Measurements from ENCODE around the gene TMEM238.
"Not testable (repeated sequence)": the region's sequence is repeated elsewhere in the genome, so short reads cannot be mapped to it uniquely, and the experiment has no call there.

TMEM238 gene

DNA sequence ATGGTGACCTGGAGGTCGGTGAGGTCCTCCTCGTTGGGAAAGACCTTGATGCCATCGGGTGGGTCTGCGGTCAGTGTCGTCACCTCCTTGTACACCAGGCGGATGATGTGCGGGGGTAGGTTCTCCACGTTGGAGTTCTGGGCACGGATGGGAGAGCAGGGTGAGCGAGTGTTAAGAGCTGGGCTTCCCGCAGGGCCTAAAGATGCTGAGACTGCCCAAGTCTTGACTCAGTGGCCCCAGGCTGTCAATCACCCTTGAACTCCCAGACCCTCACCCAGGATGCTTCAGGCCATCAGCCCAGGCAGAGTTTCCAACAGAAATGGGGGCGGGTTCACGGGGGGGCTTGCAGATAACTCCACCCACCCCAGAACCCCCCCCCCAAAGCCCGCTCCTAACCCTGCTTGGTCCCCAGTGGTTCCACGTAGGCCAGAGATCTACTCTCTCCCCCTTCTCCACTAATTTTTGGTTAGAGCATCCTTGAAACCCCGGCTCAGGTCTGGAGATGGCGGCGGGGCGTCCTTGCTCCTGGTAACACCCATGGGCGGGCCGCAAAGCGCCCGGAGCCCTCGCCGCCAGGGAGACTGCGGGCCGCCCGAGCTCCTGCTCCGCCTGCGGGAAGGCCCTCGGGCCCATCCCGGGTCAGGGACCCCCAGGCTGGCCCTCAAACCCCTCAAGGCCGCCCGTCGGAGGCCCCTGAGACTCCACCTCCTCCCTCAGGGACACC, 22.9 kb upstream of the TMEM238 start:
- TF ChIP-seq Cebpa-rat (IDR thresholded peaks at IDR 0.05), result no peak
- peak overlapping the region; percentile 89 to 100 (median 98) for H3K4me3 ChIP-seq
- peak overlapping the region; percentile 91 to 99 (median 96) for H3K27ac ChIP-seq
- H3K4me1 ChIP-seq, result peaks cover 40 to 56% (median 54%) of the 10 kb centered on the region in 10 experiments
- no peaks in the 10 kb centered on the region for H3K27me3 ChIP-seq
- H4K20me1 ChIP-seq, result peaks cover 18 to 56% (median 50%) of the 10 kb centered on the region in 11 experiments; a peak in 21 of 22 replicates
- H3K9me3 ChIP-seq (replicated peaks in 1 of 11), result peaks cover 0 to 26% (median 17%) of the 10 kb centered on the region in 11 experiments; a peak in 15 of 22 replicates
- peak overlapping the region; percentile 92 to 100 (median 97) for H3K4me2 ChIP-seq
- H3K36me3 ChIP-seq, result peaks cover 33 to 49% (median 46%) of the 10 kb centered on the region in 11 experiments
- peak overlapping the region; percentile 97 to 100 (median 99) for H3K9ac ChIP-seq

DNA sequence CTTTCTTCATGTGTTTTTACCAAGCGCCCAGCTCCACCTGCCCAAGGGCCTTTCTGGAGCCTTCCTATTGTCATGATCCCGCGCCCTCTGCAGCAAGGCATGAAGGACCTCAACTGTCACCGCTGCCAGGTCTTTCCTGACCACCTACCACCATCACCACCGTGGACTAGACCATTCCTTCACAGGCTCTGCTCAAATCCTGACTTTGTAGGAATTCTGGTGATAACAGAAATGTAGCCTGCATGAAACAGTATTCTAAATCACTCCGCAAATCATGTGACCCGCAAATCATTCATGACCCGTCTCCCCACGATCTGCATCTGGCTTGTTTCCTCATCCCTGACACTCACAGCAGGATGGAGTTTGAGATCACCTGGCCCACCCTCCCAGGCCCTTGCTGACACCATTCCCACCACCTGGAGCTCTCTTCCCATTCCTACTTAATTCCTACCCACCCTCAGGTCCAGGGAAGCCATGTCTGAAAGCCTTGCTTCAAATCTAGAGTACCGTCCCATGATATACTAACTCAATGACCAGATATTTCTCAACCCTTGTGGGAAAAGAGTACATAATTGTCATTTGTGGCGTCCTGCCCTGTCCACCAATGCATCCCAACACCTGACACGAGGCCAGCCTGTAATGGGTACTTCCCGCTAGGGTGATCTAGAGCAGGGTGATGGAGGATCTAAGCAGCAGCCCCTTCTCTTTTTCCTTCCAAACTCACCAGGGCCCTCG, 22.2 kb upstream of the TMEM238 start:
- peak overlapping the region in 10 of 11 experiments; percentile 91 to 99 (median 96); a peak in 20 of 22 replicates for H3K27ac ChIP-seq
- peak overlapping the region; percentile 97 to 100 (median 99) for H3K9ac ChIP-seq
- H3K36me3 ChIP-seq, result peaks cover 39 to 56% (median 52%) of the 10 kb centered on the region in 11 experiments
- peaks cover 24 to 63% (median 57%) of the 10 kb centered on the region in 11 experiments; a peak in 21 of 22 replicates for H4K20me1 ChIP-seq
- peaks cover 0 to 26% (median 17%) of the 10 kb centered on the region in 11 experiments; a peak in 15 of 22 replicates for H3K9me3 ChIP-seq (replicated peaks in 1 of 11)
- no peak for TF ChIP-seq Cebpa-rat (IDR thresholded peaks at IDR 0.05)
- H3K4me2 ChIP-seq, result peak overlapping the region; percentile 92 to 100 (median 97)
- H3K4me3 ChIP-seq, result peak overlapping the region; percentile 89 to 100 (median 98)
- peaks cover 40 to 59% (median 56%) of the 10 kb centered on the region in 10 experiments for H3K4me1 ChIP-seq
- no peaks in the 10 kb centered on the region for H3K27me3 ChIP-seq

DNA sequence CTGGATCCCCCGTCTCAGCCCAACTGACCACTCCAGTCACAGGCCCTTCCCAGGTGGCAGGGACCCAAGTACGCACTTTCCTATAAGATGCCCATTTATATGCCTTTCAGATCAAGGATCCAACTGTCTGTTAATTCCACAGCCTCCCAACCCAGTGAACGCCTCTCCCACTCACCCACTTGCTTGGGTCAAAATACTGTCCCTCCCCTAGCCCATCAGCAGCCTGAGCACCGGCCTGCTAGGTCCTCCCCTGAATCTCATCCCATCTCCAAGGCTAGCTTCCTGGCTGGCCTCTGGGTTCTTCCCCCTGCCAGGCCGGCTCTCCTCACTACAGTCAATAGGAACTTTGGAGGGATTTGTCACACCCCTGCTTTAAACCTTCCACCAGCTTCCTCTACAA, 21.5 kb upstream of the TMEM238 start:
- Histone ChIP-seq H3K9ac (peak overlapping the region; percentile 97 to 100 (median 99)), H3K27ac (peak overlapping the region in 2 of 11 experiments; percentile 96 to 99; a peak in 3 of 22 replicates)

DNA sequence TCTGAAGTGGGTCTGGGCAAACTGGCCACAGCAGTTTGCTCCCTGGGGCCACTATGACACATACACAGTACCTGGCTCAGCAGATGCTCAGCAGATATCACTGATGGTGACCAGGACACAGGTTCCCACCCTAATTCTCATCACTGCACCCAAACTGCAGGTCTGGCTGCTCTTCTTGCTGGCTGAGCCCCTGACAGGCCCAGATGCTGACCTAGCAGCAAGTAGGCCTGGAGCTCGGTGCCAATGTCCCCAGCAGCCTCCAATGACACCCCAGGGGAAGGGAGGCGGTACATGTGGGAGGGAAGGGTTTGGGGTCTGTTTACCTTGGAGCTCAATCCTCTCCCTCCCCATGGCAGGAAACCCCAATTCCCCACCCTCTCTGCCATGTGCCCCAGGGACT, 18.4 kb upstream of the TMEM238 start:
- Histone ChIP-seq H3K4me1 (peaks cover 34 to 68% (median 54%) of the 10 kb centered on the region in 10 experiments), H3K36me3 (peaks cover 49 to 82% (median 73%) of the 10 kb centered on the region in 11 experiments), H3K27me3 (no peaks in the 10 kb centered on the region), H3K4me3 (0 out of 20 replicates have a peak overlapping the region, but pooled peaks of 1 of the 10 experiments have one; percentile 3), H3K9me3 (replicated peaks in 1 of 11) (no peaks in the 10 kb centered on the region), H4K20me1 (peaks cover 29 to 97% (median 85%) of the 10 kb centered on the region in 11 experiments; a peak in 21 of 22 replicates), H3K4me2 (peak overlapping the region in 10 of 11 experiments; percentile 37 to 100 (median 96); a peak in 16 of 22 replicates), H3K9ac (peak overlapping the region in 10 of 11 experiments; percentile 10 to 41 (median 33); a peak in 14 of 22 replicates), H3K27ac (no peak overlapping the region; a peak in 1 of 22 replicates)
- no peak for TF ChIP-seq Cebpa-rat (IDR thresholded peaks at IDR 0.05)

More for the DNA sequence above, 21.5 kb upstream of the TMEM238 start:
- H3K4me3 ChIP-seq, result peak overlapping the region; percentile 11 to 100 (median 98); a peak in 18 of 20 replicates
- peaks cover 40 to 59% (median 56%) of the 10 kb centered on the region in 10 experiments for H3K4me1 ChIP-seq
- H4K20me1 ChIP-seq, result peaks cover 24 to 69% (median 63%) of the 10 kb centered on the region in 11 experiments; a peak in 21 of 22 replicates
- peaks cover 0 to 22% (median 17%) of the 10 kb centered on the region in 11 experiments; a peak in 15 of 22 replicates for H3K9me3 ChIP-seq (replicated peaks in 1 of 11)
- H3K4me2 ChIP-seq, result peak overlapping the region; percentile 92 to 100 (median 97)
- H3K36me3 ChIP-seq, result peaks cover 43 to 62% (median 58%) of the 10 kb centered on the region in 11 experiments
- TF ChIP-seq Cebpa-rat (IDR thresholded peaks at IDR 0.05), result no peak
- H3K27me3 ChIP-seq, result no peaks in the 10 kb centered on the region

DNA sequence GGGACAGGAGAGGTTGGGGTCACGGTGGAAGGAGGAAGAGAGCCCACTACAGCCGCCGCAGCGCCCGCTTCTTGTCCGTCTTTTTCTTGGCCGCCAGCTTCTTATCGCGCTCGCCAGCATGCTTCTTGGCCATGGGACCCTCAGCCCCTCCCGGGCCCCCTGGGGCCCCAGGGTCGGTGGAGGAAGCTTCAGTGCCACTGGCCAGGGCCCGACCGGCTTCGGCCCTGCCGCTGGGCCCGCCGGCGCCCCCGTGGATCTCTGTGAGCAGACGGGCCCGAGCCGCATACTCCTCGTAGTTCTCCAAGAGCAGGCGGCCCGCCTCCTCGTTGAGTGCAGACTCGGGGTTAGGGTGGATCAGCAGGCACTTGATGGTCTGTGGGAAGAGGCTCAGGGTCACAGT, 17.3 kb upstream of the TMEM238 start:
- Histone ChIP-seq H3K4me1 (peaks cover 29 to 65% (median 51%) of the 10 kb centered on the region in 10 experiments), H3K36me3 (peaks cover 49 to 78% (median 69%) of the 10 kb centered on the region in 11 experiments), H4K20me1 (peaks cover 29 to 86% (median 78%) of the 10 kb centered on the region in 11 experiments; a peak in 21 of 22 replicates)
- H3K4me2 ChIP-seq; H3K9me3 ChIP-seq (replicated peaks in 1 of 11); H3K9ac ChIP-seq; H3K27me3 ChIP-seq; H3K4me3 ChIP-seq; H3K27ac ChIP-seq: not testable (repeated sequence)

DNA sequence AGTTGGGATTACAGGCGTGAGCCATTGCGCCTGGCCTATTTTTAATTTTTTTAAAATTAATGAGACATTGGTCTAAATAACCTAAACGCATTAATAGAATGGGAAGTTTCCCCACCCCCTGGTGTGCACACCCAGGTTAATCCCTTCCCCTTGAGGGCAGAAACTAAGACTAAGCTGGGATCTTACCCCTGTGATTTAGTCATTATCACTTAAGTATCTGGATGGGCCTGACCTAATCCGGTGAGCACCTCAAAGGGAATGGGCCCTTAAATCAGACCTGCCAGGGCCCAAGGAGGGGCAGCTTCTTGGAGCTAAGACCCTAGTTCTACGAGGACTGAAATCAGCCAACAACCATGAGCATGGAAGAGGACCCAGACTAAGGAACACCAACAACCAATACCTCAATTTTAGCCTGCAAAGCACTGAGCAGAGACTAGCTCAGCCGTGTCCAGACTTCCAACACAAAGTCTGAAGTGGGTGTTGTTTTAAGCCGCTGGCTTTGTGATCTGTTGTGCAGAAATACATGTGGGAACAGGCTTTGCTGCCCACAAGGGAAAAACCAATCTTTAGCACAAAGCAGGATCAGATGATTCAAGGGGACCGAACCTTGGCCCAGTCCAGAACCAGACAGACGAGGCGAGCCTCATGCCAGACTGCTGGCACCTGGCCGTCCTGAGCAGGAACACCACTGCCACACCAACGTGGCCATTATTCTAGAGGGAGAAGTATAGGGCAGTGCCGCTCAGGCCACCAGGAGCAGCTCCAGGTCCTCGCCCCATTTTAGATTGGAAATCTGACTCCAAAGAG, 16.4 kb upstream of the TMEM238 start:
- Histone ChIP-seq H3K36me3 (peaks cover 43 to 71% (median 60%) of the 10 kb centered on the region in 11 experiments), H3K4me2 (no peak overlapping the region), H3K27me3 (no peaks in the 10 kb centered on the region), H3K9me3 (replicated peaks in 1 of 11) (no peaks in the 10 kb centered on the region), H3K4me1 (peaks cover 20 to 56% (median 41%) of the 10 kb centered on the region in 10 experiments), H3K27ac (peak overlapping the region in 1 of 11 experiments; percentile 9; a peak in 1 of 22 replicates), H3K9ac (0 out of 22 replicates have a peak overlapping the region, but pooled peaks of 1 of the 11 experiments have one; percentile 24), H3K4me3 (no peak overlapping the region), H4K20me1 (peaks cover 28 to 83% (median 69%) of the 10 kb centered on the region in 11 experiments; a peak in 21 of 22 replicates)
- TF ChIP-seq Cebpa-rat (IDR thresholded peaks at IDR 0.05), result no peak

DNA sequence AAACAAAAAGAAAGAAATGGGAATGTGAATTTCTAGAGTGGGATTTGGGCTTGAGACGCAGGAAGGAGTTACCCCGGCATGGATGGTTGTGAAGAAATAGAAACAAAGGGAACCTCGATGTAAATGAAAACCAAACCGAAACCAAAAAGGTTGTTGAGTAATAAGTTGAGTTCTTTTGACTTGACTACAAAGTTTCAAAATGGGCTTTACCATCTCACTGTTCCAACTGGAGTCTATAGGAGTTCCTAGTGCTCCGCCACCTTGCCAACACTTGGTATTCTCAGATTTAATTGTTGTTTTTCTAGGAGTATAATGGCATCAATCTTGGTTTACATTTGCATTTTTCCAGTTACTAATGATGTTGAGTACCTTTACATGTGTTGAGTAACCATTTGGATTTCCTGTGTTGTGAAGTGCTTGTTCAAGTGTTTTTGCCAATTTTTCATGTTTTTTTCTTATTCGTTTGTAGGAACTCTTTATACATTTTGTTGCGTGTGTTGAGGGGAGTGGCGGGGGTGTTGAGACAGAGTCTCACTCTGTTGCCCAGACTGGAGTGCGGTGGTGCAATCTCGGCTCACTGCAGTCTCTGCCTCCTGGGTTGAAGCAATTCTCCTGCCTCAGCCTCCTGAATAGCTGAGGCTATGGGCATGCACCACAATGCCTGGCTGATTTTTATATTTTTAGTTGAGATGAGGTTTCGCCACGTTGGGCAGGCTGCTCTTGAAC, 14.3 kb upstream of the TMEM238 start:
- Histone ChIP-seq H3K4me3 (no peak overlapping the region), H3K36me3 (peaks cover 30 to 50% (median 39%) of the 10 kb centered on the region in 11 experiments), H3K27ac (peak overlapping the region in 7 of 11 experiments; percentile 7 to 55 (median 26); a peak in 5 of 22 replicates)

More for the DNA sequence above, 14.3 kb upstream of the TMEM238 start:
- TF ChIP-seq Cebpa-rat (IDR thresholded peaks at IDR 0.05), result peak in 3 of 11 experiments; percentile 18 to 78 (median 56); a peak in 3 of 22 replicates
- no peak overlapping the region for H3K9ac ChIP-seq
- H3K9me3 ChIP-seq (replicated peaks in 1 of 11), result no peaks in the 10 kb centered on the region
- no peaks in the 10 kb centered on the region for H3K27me3 ChIP-seq
- H4K20me1 ChIP-seq, result peaks cover 25 to 78% (median 52%) of the 10 kb centered on the region in 11 experiments; a peak in 20 of 22 replicates
- H3K4me1 ChIP-seq, result peaks cover 4 to 35% (median 21%) of the 10 kb centered on the region in 10 experiments; a peak in 17 of 20 replicates
- peak overlapping the region in 4 of 11 experiments; percentile 3 to 35 (median 25); a peak in 7 of 22 replicates for H3K4me2 ChIP-seq
